ENCODE results near the gene TTYH3. TPM values are rescaled to one million over a fixed set of nuclear protein-coding genes. Genes with fewer than 3 reads are reported as not detected.

Gene TTYH3
- total RNA-seq, 1 experiment from 2014 or later, result 178 TPM

GRCh38 chr7:2643386-2644219 lies 11.8 kb downstream of the TTYH3 start:
- ChIA-PET POLR2A (interaction anchor here (0.7 kb wide), 1 partner anchor 14 kb away, joined by 7 read pairs; no protein-coding TSS in a partner anchor), CTCF (interaction anchor here (0.6 to 4.9 kb wide), 18 partner anchors 12 to 224 kb away, joined by 3 to 32 read pairs (median 5); partner anchors contain the start of gene TTYH3)
- no peaks in the 10 kb centered on the region for H3K9me3 Mint-ChIP-seq
- DNase-seq (ENCODE audit: low spot score) (peak; percentile 57), ATAC-seq (peak; percentile 2; the same call in 1 of the 2 replicates)
- TF ChIP-seq, protein P1, sequence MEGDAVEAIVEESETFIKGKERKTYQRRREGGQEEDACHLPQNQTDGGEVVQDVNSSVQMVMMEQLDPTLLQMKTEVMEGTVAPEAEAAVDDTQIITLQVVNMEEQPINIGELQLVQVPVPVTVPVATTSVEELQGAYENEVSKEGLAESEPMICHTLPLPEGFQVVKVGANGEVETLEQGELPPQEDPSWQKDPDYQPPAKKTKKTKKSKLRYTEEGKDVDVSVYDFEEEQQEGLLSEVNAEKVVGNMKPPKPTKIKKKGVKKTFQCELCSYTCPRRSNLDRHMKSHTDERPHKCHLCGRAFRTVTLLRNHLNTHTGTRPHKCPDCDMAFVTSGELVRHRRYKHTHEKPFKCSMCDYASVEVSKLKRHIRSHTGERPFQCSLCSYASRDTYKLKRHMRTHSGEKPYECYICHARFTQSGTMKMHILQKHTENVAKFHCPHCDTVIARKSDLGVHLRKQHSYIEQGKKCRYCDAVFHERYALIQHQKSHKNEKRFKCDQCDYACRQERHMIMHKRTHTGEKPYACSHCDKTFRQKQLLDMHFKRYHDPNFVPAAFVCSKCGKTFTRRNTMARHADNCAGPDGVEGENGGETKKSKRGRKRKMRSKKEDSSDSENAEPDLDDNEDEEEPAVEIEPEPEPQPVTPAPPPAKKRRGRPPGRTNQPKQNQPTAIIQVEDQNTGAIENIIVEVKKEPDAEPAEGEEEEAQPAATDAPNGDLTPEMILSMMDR (IDR thresholded peaks at IDR 0.05), result no peak
- TF ChIP-seq, protein P2, sequence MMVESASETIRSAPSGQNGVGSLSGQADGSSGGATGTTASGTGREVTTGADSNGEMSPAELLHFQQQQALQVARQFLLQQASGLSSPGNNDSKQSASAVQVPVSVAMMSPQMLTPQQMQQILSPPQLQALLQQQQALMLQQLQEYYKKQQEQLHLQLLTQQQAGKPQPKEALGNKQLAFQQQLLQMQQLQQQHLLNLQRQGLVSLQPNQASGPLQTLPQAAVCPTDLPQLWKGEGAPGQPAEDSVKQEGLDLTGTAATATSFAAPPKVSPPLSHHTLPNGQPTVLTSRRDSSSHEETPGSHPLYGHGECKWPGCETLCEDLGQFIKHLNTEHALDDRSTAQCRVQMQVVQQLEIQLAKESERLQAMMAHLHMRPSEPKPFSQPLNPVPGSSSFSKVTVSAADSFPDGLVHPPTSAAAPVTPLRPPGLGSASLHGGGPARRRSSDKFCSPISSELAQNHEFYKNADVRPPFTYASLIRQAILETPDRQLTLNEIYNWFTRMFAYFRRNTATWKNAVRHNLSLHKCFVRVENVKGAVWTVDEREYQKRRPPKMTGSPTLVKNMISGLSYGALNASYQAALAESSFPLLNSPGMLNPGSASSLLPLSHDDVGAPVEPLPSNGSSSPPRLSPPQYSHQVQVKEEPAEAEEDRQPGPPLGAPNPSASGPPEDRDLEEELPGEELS (CRISPR knock-in tag; IDR thresholded peaks at IDR 0.05), result no peak
- TF ChIP-seq SMAD3 (CRISPR knock-in tag; IDR thresholded peaks at IDR 0.05; ENCODE audit: borderline replicate concordance), result no peak
- TF ChIP-seq CDX4 (CRISPR knock-in tag; IDR thresholded peaks at IDR 0.05; ENCODE audit: borderline replicate concordance), result no peak
- TF ChIP-seq, protein P3, sequence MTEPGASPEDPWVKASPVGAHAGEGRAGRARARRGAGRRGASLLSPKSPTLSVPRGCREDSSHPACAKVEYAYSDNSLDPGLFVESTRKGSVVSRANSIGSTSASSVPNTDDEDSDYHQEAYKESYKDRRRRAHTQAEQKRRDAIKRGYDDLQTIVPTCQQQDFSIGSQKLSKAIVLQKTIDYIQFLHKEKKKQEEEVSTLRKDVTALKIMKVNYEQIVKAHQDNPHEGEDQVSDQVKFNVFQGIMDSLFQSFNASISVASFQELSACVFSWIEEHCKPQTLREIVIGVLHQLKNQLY (CRISPR knock-in tag; IDR thresholded peaks at IDR 0.05), result no peak
- no peak for TF ChIP-seq NR3C1 (CRISPR knock-in tag; conservative IDR thresholded peaks at IDR 0.05; ENCODE audit: low read depth)
- no peak for TF ChIP-seq ELF4 (CRISPR knock-in tag; IDR thresholded peaks at IDR 0.05; ENCODE audit: low read depth)
- TF ChIP-seq ZSCAN18 (CRISPR knock-in tag; IDR thresholded peaks at IDR 0.05), result no peak
- no peak for TF ChIP-seq MAX (CRISPR knock-in tag; IDR thresholded peaks at IDR 0.05)
- no peak for TF ChIP-seq USF1 (CRISPR knock-in tag; IDR thresholded peaks at IDR 0.05)
- no peak for TF ChIP-seq ATF3 (CRISPR knock-in tag; conservative IDR thresholded peaks at IDR 0.05)
- no peak for TF ChIP-seq EMX1 (CRISPR knock-in tag; IDR thresholded peaks at IDR 0.05)
- H3K27ac Mint-ChIP-seq, result peak overlapping the region; percentile 84
- no peaks in the 10 kb centered on the region for H3K36me3 Mint-ChIP-seq
- no peak overlapping the region for H3K4me3 Mint-ChIP-seq
- H3K27me3 Mint-ChIP-seq (ENCODE audit: low read depth), result no peaks in the 10 kb centered on the region
- H3K4me1 Mint-ChIP-seq, result peaks cover 35% of the 10 kb centered on the region

GRCh38 chr7:2644220-2644561 lies 12.4 kb downstream of the TTYH3 start:
- ATAC-seq (no peak), DNase-seq (ENCODE audit: low spot score) (no peak)
- H3K4me3 Mint-ChIP-seq, result no peak overlapping the region
- H3K36me3 Mint-ChIP-seq, result no peaks in the 10 kb centered on the region
- H3K27me3 Mint-ChIP-seq (ENCODE audit: low read depth), result no peaks in the 10 kb centered on the region
- H3K9me3 Mint-ChIP-seq, result no peaks in the 10 kb centered on the region
- peak overlapping the region; percentile 76; the same call in 1 of the 2 replicates for H3K27ac Mint-ChIP-seq
- CTCF ChIA-PET, result interaction anchor here (0.9 to 4.9 kb wide), 9 partner anchors 8 to 193 kb away, joined by 3 to 32 read pairs (median 8); no protein-coding TSS in a partner anchor
- peaks cover 35% of the 10 kb centered on the region for H3K4me1 Mint-ChIP-seq
- POLR2A ChIA-PET, result interaction anchor here (1.4 kb wide), 1 partner anchor 8 kb away, joined by 3 read pairs; no protein-coding TSS in a partner anchor
- TF ChIP-seq FOXJ3 (CRISPR knock-in tag; IDR thresholded peaks at IDR 0.05; ENCODE audit: borderline replicate concordance) (no peak), ZNF219 (CRISPR knock-in tag; IDR thresholded peaks at IDR 0.05; ENCODE audit: borderline replicate concordance) (no peak), ZNF263 (CRISPR knock-in tag; IDR thresholded peaks at IDR 0.05; ENCODE audit: low read depth) (no peak), SP1 (CRISPR knock-in tag; conservative IDR thresholded peaks at IDR 0.05) (no peak), ZNF121 (CRISPR knock-in tag; IDR thresholded peaks at IDR 0.05) (no peak), JAZF1 (CRISPR knock-in tag; IDR thresholded peaks at IDR 0.05) (no peak), ZNF423 (CRISPR knock-in tag; IDR thresholded peaks at IDR 0.05) (no peak), CBFB (CRISPR knock-in tag; IDR thresholded peaks at IDR 0.05; ENCODE audit: low read depth) (no peak), GRHL2 (CRISPR knock-in tag; IDR thresholded peaks at IDR 0.05; ENCODE audit: insufficient replicate concordance, severe bottlenecking) (no peak), AR (CRISPR knock-in tag; IDR thresholded peaks at IDR 0.05) (no peak), ZNF317 (CRISPR knock-in tag; IDR thresholded peaks at IDR 0.05; ENCODE audit: borderline replicate concordance, low read depth) (no peak)
